Non-pigmented ciliary epithelial cell (primary cell): ENCODE results near the gene PTPRO.

Experiments used
- DNase-seq: peaks from one replicate; pipeline ENCODE4 v3.0.0-alpha.2; 2010; ENCODE audit warnings: low read depth

The PTPRO gene

DNA sequence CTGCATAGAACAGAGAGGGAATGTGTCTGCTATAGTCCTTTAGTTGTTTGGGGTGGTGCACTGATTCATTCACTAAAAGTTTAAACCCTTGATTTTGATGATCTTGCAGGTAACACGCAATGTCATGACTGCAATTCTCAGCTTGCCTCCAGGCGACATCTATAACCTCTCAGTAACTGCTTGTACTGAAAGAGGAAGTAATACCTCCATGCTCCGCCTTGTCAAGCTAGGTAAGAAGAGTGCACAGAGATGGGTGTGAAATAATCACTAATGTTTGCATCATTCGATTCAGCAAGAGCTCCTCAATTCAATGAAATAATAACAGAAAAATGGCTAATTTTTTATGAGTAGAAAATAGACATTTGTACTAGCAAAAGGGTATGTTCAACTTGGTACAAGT lies 203.7 kb downstream of the PTPRO start:
- no peak for DNase-seq

DNA sequence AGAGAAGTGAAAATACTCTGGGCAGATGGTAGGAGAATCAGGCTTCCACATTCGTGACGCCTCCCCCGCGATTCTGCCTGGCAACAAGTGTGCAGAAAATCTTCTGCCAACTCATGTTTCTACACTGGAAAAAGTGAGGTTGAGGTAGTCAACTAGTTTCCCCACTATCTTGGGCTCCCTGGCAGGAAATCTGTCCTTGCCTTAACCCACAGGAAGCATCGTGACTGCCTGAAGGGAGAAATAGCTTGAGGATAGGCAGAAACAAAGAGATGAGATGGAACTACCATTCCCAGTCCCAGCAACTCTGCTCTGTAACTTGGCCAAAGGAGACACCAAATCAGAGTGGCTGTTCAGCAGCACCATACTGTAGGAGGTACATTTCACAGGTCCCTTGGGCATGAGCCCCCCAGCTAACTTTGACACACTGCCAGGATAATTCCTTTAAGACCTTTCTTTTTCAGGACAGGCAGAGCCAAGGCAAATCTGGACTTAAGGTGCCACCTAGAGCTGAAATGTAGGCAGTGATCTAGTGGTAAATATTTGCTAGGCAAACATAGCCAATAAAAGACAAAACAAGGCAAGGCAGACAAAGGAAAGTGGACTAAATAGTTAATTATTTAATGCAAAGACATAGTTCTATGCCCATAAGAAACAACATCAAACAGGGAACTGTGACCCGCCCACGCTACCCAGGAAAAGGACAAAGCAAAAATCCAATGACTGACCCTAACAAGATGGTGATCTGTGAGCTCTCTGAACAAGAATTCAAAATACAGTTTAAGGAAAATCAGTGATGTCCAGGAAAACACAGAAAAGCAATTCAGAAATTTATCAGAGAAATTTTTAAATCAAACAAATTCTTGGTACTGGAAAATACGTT lies 205.1 kb downstream of the PTPRO start:
- DNase-seq = no peak

DNA sequence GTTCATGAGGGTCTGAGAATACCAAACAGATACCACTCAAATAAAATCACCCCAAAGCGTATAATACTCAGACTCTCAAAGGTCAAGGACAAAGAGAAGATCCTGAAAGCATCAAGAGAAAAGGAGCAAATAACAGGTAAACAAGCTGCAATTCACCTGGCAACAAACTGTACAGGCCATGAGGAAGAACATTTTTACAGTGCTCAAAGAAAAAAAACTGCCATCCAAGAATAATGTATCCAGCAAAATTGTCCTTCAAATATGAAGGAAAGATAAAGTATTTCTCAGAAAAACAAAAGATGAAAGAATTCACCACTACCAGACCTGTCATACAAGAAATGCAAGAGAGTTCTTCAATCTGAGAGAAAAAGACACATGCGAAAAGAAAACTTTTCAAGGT lies 206.4 kb downstream of the PTPRO start:
- DNase-seq = no peak

DNA sequence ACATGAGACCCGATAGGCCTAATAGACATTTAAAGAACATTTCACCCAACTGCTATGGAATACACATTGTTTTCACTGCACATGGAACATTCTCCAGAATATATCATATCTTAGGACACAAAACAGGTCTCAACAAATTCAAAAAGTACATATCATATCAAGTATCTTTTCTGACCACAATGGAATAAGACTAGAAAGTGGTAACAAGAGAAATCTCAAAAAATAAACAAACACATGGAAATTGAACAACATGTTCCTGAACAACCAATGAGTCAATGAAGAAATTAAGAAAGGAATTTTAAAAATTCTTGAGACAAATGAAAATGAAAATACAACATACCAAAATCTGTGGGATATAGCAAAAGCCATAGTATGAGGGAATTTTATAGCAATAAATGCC lies 208.1 kb downstream of the PTPRO start:
- no peak for DNase-seq

DNA sequence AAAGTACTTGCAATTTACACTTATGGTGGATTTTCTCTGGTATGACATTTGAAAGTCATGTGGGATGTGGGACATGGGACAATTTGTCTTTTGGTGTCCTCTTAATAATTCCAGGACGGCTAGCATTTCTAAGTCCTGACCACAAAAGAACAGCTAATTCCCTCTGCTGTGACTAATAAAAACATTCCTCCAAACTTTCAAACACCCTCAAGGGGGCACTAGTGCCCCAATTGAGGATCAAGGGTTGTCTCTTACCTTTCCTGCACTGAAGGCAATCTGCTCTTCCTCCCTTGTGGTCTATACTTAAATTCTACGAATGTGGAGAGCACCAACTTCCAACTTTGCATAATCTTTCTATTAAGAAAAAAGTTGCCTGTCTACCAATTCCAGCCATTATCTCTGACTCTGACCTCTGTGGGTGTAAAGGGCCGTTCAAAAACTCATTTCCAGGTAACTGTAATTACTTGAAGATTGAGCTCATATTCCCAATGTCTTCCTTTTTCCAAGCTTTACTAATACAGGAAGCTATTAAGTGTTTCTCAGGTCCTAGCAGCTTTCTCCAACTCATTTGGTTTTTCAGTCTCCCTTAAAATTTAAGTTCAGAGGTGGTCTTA lies 210.2 kb downstream of the PTPRO start:
- DNase-seq = peak; percentile 52

DNA sequence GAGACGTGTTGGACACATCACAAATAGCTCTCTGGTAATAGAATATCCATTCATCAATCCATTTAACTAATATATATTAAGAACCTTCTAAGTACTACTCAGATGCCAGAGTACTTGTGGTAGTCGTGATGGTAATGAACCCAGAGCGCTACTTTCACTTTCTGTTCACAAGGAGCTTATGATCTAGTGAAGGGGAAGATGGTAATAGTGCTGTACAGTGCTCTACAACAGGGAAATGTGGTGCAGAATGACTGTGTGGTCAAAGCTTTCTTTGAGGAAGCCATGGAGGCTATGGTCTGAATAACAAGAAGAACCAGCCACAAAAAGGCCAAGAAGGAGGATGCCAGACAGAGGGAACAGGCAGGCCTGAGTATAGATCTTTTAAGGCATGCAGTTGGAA lies 212.0 kb downstream of the PTPRO start:
- DNase-seq = no peak

DNA sequence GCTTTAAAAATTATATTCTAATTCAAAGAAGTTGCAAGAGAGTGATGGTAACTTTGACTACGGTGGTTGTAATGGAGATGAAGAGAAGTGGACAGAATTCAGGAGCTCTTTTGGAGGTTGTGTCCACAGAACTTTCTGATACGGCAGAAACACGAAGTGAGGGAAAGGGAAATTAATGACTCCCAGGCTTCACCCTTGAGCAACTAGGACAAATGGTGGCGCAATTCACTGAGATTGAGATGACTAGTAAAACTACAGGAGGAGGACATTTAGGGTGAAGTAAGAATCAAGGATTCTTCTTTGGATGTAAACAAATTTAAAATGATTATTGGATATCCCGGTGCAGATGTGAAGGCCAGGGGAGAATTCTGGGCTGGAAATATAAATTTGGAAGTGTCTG lies 212.6 kb downstream of the PTPRO start:
- no peak for DNase-seq

DNA sequence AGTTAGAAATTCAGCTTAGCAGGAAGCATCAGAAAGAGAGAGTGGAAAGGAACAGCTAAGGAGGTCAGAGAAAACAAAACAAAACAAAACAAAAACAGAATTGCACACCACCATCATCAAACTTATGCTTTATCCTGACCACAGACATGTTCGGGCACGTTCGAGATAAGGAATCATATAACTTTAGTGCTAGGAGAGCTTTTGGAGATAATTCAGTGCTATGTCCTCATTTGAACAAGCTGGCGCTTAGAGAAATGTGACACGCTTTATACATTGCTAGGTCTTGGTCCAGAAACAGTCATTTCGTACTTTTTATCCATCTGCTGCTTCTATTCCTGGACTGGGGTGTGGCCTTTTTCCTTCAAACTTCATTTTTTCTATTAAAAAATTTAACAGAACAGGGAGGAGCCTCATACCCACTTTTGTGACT lies 213.1 kb downstream of the PTPRO start:
- no peak for DNase-seq

DNA sequence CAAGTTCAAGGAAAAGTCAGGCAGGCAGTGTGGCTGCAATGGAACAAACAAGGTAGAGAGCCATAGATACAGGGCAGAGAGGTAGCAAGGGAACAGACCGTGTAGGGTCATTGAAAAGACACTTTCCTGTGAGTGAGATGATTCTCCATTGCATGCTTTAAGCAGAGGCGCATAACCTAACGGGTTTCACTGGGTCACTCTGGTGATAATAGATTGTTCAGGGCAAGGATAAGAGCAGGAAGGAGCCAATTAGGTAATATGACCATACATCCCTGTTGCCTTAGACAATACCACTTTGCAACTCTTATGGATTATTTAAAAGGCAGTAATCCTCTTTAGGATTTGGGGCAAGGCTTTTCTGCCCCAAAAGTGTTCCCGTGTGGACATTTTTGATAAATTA lies 214.1 kb downstream of the PTPRO start:
- DNase-seq = no peak

DNA sequence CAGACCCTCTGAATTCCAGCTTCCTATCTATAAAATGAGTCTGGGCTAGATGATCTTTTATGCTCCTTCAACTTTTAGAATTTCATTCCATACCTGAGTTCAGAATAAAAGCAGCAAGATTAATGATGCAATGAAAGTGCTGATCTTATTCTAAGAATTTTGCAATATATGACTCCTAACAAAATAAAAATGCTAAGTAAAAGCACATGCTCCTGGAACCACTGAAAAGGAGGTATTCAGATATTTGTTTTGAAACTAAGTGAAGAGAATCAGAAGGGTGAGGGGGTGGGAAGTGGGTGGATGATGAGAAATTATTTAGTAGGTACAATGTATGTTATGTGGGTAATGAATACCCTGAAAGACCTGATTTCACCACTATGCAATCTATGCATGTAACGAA lies 216.6 kb downstream of the PTPRO start:
- no peak for DNase-seq

DNA sequence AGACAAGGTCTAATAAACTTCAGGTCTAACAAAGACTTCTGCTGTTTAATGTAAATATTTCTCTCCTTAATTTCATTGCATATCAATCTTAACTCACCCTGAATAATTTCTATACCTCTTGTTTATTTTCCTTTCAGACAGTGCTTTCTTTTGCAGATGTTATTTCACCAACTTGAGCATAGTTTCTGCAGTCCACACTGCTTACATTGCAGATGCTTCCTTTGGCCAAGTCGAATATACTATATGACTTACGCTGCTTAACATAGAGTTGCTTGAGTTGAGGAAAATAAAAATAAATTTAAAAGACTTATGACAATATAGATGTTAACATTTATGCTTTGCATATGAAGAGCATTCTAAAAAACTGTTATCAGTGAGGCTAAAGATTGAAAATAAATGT lies 217.7 kb downstream of the PTPRO start:
- DNase-seq = no peak

DNA sequence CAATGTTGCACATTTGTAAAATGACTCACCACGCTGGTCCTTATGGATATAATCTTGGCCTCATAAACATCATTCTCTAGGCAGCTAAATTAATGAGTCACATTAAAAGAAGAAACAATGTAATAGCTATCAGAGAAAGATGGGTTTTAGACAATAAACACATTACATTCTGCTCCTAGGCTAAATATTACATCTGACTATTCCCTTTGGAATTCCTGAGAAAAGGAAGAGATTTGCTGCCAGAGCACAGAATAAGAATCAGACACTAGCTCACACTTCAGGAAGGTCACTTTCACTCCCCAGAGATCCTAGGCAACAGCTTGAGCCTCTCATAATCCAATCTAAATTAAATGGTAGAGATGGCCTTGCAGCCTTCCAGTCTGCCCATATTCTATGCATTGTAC lies 218.2 kb downstream of the PTPRO start:
- no peak for DNase-seq

DNA sequence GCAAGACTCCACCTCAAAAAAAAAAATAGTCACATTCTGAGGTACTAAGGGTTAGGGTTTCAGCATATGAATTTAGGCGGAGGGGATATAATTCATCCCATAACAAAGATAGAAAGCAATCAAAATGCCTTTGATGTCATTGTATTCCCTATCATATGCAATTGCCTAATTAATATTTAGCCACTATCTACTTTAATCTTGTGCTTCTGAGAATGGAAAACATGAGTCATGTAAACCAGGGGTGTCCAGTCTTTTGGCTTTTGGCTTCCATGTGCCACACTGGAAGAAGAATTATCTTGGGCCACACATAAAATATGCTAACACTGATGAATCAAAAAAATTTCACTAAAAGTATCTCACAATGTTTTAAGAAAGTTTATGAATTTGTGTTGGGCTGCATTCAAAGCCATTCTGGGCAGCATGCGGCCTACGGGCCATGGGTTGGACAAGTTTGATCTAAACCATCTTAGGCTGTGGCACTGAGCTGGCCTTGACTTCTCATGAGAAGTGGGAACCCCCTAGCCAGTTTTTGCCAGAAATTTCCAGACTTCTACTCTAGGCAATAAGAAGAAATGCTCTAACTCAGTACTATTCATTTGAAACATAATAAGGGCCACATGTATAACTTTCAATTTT lies 219.8 kb downstream of the PTPRO start:
- DNase-seq = no peak

DNA sequence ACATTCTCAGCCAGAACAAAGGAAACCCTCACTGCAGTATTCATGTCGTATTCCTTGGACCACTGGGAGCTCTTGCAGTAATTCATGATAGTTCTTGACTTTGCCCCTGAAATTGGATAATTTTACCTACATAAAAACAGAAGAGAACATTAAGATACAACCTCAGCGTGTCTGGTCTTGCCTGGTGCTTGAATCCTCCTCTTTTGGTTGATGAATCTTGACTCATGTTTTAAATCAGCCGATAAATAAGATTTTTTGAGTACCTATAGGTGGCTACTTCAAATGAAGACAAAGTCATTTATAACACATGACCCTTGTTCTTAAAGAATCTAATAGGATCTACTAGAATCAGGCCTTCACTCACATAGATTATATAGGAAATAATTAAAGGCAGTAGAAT lies 221.0 kb downstream of the PTPRO start:
- DNase-seq = no peak

DNA sequence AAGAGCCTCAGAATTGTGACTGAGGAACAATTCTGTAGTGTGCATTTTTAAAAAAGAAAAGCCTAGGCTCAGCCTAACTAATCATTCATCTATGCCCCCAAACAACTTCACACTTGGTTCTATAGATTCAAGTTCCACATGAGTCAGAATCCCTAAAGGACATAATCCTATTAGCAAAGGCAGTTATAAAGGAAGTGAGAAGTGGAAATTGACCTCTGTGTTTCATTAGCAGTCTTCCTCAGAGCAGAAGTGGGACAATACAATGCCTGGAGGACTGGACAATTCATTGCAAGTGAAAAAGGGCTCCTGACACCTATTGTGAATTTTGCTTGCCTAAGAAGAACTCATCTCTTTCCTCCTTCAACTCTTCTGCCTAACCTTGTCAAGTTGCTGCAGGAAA lies 222.3 kb downstream of the PTPRO start:
- DNase-seq = no peak

DNA sequence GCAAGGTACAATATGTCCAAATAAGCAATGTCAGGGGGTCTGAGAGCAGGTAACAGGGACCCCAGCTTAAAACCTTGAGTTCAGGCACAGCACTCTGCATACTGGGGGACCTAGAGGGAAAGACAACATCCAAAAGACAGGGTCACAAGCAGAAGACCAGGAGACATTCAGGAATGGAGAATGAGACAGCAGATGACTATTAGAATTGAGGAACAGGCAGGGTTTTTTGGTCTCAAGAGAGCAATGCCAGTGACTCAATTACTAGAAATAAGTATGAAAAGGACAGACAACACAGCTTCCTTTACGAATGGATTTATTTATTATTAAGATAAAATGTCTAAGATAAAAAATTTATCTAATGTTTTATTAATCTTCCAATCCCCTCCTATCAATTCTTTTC lies 223.0 kb downstream of the PTPRO start:
- DNase-seq = no peak

DNA sequence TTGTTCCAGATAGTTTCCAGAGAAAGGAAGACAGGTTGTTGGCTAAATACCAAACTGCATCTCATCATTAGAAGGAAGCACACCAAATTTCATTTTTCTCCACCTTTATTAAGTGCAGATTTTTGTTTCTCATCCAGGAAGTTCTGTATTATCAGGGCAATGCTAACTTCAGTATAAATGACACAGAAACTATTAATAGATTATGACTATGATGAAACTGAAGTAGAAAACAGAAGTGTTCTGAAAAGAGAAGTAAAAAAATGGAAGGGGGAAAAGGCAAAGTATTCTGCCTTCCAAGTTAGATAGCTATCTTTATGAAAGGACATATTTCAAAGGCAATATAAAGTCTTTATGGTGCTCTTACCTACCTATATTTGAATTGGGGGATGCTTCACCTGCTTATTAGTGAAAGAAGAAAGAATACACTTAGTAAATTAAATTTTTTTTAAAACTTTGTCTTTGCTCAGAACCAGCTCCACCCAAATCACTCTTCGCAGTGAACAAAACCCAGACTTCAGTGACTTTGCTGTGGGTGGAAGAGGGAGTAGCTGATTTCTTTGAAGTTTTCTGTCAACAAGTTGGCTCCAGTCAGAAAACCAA lies 223.9 kb downstream of the PTPRO start:
- no peak for DNase-seq

DNA sequence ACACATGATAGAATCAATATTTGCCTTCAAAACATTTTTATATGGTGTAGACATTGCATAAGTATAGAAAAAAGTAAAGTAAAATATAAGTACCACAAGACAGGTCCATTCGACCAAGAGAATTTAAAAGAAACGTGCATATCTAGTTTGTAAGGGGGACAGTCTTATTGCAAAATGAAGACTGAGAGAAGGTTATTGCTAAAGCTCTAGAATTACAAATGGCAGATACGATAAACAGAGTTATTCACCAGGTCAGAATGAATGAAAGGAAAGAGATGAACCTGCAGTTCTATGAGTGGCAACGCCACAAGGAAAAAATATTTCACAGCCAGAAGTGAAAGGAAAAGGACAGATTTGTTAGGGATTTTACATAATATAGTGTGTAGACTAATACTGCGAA lies 224.8 kb downstream of the PTPRO start:
- no peak for DNase-seq

DNA sequence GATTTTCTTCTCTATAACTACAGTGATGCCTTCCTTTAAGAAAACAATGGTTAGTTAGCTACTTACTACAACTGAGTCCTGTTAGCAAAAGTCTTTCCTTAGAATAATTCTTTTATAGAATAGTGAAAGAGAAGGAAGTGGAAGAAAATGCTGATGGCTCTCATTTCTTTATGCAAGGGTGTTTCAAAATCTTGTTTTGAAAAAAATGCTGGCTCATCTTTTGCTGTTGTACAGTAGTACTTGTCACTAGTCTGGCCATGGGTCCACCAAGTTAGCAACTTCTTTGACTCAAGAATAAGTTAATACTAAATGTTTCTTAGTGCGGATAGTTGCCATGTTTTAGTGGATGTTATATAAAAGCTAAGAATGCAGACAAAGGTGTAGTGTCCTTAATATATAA lies 225.4 kb downstream of the PTPRO start:
- no peak for DNase-seq

DNA sequence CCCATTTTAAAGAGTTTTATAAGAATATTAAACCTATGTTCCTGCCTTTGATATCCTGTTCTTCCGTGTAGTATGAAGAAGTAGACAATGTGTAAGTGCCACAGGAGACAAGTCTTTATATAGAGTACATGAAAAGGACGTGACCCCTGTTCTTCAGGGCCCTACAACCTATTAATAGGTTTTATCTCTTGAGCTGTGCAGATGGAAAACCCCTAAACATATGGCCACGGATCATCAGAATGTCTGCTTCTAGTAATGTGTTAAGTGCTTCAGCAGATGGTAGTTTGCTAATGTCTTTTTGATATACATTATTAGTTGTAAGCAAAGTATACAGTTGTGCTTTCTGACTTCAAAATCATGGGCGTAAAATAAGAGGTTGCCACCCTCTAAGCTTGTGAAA lies 228.5 kb downstream of the PTPRO start:
- no peak for DNase-seq

DNA sequence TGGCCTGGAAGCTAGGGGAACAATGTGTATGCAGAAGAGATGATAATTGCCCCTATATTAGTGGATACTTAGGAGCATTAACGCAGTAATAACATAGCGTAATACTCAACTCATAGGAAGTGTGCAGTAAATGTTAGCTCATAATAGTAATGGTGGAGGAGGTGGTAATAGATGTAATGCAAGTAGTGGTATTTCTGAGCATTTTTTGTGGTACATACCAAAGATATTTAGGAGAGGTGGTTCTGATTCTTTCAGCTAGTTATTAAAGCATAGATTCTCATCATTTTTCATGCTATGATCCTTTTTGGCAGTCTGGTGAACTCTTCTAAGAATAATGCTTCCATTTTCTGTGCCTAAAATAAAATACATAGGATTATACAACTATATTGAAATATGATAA lies 233.1 kb downstream of the PTPRO start:
- DNase-seq = no peak

DNA sequence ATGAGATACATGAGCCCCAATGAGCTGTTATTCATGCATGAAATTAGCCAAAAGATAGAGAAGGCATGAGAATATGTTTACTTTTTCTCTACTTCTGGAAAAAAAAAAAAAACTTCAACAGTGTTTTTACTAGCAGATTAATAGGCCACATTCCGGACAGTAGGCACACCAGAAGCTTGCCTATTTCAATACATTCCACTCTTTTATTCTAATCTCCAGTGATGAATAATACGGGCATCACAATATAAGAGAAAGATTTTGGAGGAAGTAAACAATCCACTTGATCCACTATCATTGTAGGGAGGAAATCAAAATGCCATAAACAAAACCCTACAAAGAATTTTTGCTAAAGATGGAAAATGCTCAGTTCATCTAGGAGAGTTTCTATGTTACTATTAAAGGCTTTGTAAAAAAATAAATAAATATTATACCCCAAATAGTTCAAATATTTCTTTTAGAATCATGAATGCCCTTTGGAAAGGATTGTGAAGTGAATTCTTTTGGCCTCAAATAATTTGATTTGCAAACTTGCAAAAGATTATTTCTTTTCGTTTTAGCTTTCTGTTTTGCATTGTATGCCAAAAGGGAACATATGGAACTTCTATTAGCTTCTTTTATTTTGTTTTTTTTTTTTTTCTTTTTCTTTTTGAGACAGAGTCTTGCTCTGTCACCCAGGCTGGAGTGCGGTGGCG lies 234.2 kb downstream of the PTPRO start:
- DNase-seq = no peak
